Endothelial cell of umbilical vein (primary cell): ENCODE data around the gene CSNK1D. TPM values are rescaled to one million over a fixed set of nuclear protein-coding genes. Genes with fewer than 3 reads are reported as not detected.
A peak's percentile ranks its signal among the peaks of the same experiment; 100 is the strongest.

Source experiments
- BruUV-seq: library from RNA; stranded (reverse); fragments of 400-500 nt; replicated peaks from 2 replicates; lab custom pipeline; 2021; lab: Mats Ljungman, UMichigan
- CTCF ChIA-PET: fragments of 300-600, 350-600 bp; sonication (Branson Sonifier 250); formaldehyde crosslinking; loops from one replicate; lab custom pipeline; 2021; ENCODE audit warnings: antibody characterized with exemption, inconsistent platforms; lab: Charles Lee
- POLR2A ChIA-PET: fragments of 300-600, 350-600 bp; sonication (Branson Sonifier 250); formaldehyde crosslinking; loops from one replicate; lab custom pipeline; 2021; ENCODE audit warnings: antibody characterized with exemption, inconsistent platforms; lab: Charles Lee
- DNase-seq: peaks from one replicate; pipeline ENCODE4 v3.0.0-alpha.2; 2011; ENCODE audit warnings: low read depth, low spot score
- FAIRE-seq: peaks from 2 replicates; lab custom pipeline; 2011; peaks lifted over from hg19 to GRCh38; lab: Jason Lieb, UNC
- H2AFZ ChIP-seq: 2 replicates; pipeline ENCODE4 v1.6.0; 2012; ENCODE audit warnings: low read depth, low read length, control low read depth, inconsistent platforms
- H3K27ac ChIP-seq: 2 replicates; pipeline ENCODE4 v1.5.1; 2011; ENCODE audit warnings: low read depth, mild to moderate bottlenecking, control low read depth, low read length, moderate library complexity; ENCODE audit not compliant: insufficient read depth
- H3K27me3 ChIP-seq, 2 experiments: 2 replicates each; pipeline versions ENCODE4 v1.6.0 to v1.6.1; 2011; ENCODE audit warnings: low read length in 2 of 2, mixed read lengths in 1 of 2; ENCODE audit not compliant: control insufficient read depth in 2 of 2, insufficient read depth in 2 of 2
- H3K36me3 ChIP-seq, 2 experiments: 2 replicates in 1 of 2; 3 replicates in 1 of 2; pipeline ENCODE4 v1.5.1; 2011; ENCODE audit warnings: low read length in 2 of 2, mild to moderate bottlenecking in 1 of 2, moderate library complexity in 1 of 2; ENCODE audit not compliant: control insufficient read depth in 2 of 2, insufficient read depth in 2 of 2; ENCODE audit errors: extremely low read depth in 1 of 2
- H3K4me1 ChIP-seq: 3 replicates; pipeline ENCODE4 v1.5.1; 2011; ENCODE audit warnings: mild to moderate bottlenecking, low read length; ENCODE audit not compliant: control insufficient read depth, insufficient read depth; ENCODE audit errors: extremely low read depth
- H3K4me2 ChIP-seq: 2 replicates; pipeline ENCODE4 v1.6.1; 2011; ENCODE audit warnings: low read length, control low read depth, mixed read lengths; ENCODE audit not compliant: insufficient read depth
- H3K4me3 ChIP-seq, 3 experiments: fragments of 200-600 bp in 1 of 3; sonication (generic), shearing (Covaris generic) in 1 of 3; replicated peaks in 1 of 3; 2 replicates each; pipeline ENCODE4 v1.5.1; 2011 to 2016; ENCODE audit warnings: control low read depth in 3 of 3, low read length in 3 of 3, mild to moderate bottlenecking in 2 of 3, inconsistent platforms in 1 of 3, low read depth in 1 of 3, moderate library complexity in 1 of 3; ENCODE audit not compliant: insufficient read depth in 1 of 3
- H3K79me2 ChIP-seq: 2 replicates; pipeline ENCODE4 v1.6.0; 2012; ENCODE audit warnings: low read length, inconsistent platforms; ENCODE audit not compliant: control insufficient read depth, insufficient read depth
- H3K9ac ChIP-seq: replicated peaks from 2 replicates; pipeline ENCODE3; 2011; ENCODE audit warnings: low read length, control low read depth; ENCODE audit not compliant: insufficient read depth; ENCODE audit errors: extremely low read depth
- H3K9me1 ChIP-seq: replicated peaks from 3 replicates; pipeline ENCODE4 v1.6.0; 2011; ENCODE audit warnings: mild to moderate bottlenecking, low read length; ENCODE audit not compliant: control insufficient read depth, insufficient read depth; ENCODE audit errors: extremely low read depth
- H3K9me3 ChIP-seq: replicated peaks from 2 replicates; pipeline ENCODE4 v1.5.1; 2012; ENCODE audit warnings: low read length, inconsistent platforms; ENCODE audit not compliant: control insufficient read depth, insufficient read depth
- H4K20me1 ChIP-seq: replicated peaks from 2 replicates; pipeline ENCODE3; 2011; ENCODE audit warnings: mild to moderate bottlenecking, low read length; ENCODE audit not compliant: control insufficient read depth, insufficient read depth; ENCODE audit errors: extremely low read depth
- CTCF ChIP-seq, 2 donors: IDR thresholded peaks; 1 replicate in 1 of 2; 2 replicates in 1 of 2; pipeline ENCODE4 v1.5.1; 2011; ENCODE audit warnings: low read length in 2 of 2, mild to moderate bottlenecking in 2 of 2, moderate library complexity in 2 of 2, control low read depth in 1 of 2, inconsistent platforms in 1 of 2, low read depth in 1 of 2; ENCODE audit not compliant: insufficient read depth in 1 of 2; ENCODE audit errors: extremely low read depth in 1 of 2
- EZH2 ChIP-seq: IDR thresholded peaks from 2 replicates; pipeline ENCODE4 v1.6.1; 2012; ENCODE audit warnings: borderline replicate concordance, low read depth, mild to moderate bottlenecking, moderate library complexity, low read length, inconsistent platforms; ENCODE audit not compliant: severe bottlenecking
- FOS ChIP-seq: IDR thresholded peaks from 2 replicates; pipeline ENCODE4 v1.6.1; 2011; ENCODE audit warnings: mild to moderate bottlenecking, low read length, moderate library complexity, borderline replicate concordance; ENCODE audit not compliant: insufficient read depth
- GATA2 ChIP-seq: IDR thresholded peaks from 2 replicates; pipeline ENCODE4 v1.7.0; 2011; ENCODE audit warnings: low read depth, mild to moderate bottlenecking, moderate library complexity, mixed read lengths, low read length; ENCODE audit not compliant: insufficient read length, insufficient read depth
- JUN ChIP-seq: IDR thresholded peaks from 2 replicates; pipeline ENCODE4 v1.6.1; 2011; ENCODE audit warnings: borderline replicate concordance, low read depth; ENCODE audit not compliant: insufficient read length, insufficient read depth
- MAX ChIP-seq: IDR thresholded peaks from 2 replicates; pipeline ENCODE4 v1.6.1; 2011; ENCODE audit not compliant: insufficient read depth, insufficient read length
- MYC ChIP-seq: IDR thresholded peaks from one replicate; pipeline ENCODE4 v1.6.1; 2011; ENCODE audit warnings: mild to moderate bottlenecking, low read depth, low read length
- POLR2A ChIP-seq: IDR thresholded peaks from 2 replicates; pipeline ENCODE4 v1.6.1; 2012; ENCODE audit warnings: low read depth, mild to moderate bottlenecking, control low read depth, low read length
- POLR2AphosphoS5 ChIP-seq: IDR thresholded peaks from 2 replicates; pipeline ENCODE4 v1.6.1; 2012; ENCODE audit warnings: low read depth, mild to moderate bottlenecking, control low read depth, low read length, moderate library complexity; ENCODE audit not compliant: insufficient read depth
- dilution Hi-C: fragments of 300-500 bp; cut with MboI; formaldehyde crosslinking; loops from one replicate; pipeline ENCODE4 v1.15.0; 2019; ENCODE audit warnings: low sequenced_read_pairs; ENCODE audit not compliant: extremely low pct_ligation_motif_present
- intact Hi-C: fragments of 100-400 bp; cut with micrococcal nuclease; formaldehyde crosslinking; loops from one replicate; pipeline ENCODE4 v1.10.0; 2022
- polyA plus RNA-seq, 4 experiments: library from polyadenylated mRNA; depleted of rRNA in 3 of 4; stranded (reverse) in 3 of 4; unstranded in 1 of 4; fragments of >200 nt; gene quantifications; 2 replicates each; pipeline versions ENCODE4 v1.2.1 to v1.2.3, GENCODE V29; 2011 to 2012; ENCODE audit warnings: missing spikeins in 1 of 4
- total RNA-seq: library from RNA; stranded (reverse); gene quantifications from 2 replicates; pipeline ENCODE4 v1.2.3, GENCODE V29; 2021

Gene CSNK1D
- total and polyA plus RNA-seq, 2 donors (not counting 3 experiments of a cell fraction or from before 2014, with no cell fraction given): 127 to 155 TPM

- dilution Hi-C loops: no loop called here
Measured at GRCh38 chr17:82228278-82228841, 45.1 kb downstream of the CSNK1D start.

GRCh38 chr17:82227629-82228277 lies 45.7 kb downstream of the CSNK1D start:
- Histone ChIP-seq H3K4me1 (peaks cover 21% of the 10 kb centered on the region), H3K9ac (peak overlapping the region; percentile 60), H3K79me2 (peaks cover 37% of the 10 kb centered on the region), H3K4me2 (no peak overlapping the region), H3K27ac (peak overlapping the region; percentile 53), H4K20me1 (no peaks in the 10 kb centered on the region), H3K9me3 (no peaks in the 10 kb centered on the region), H3K9me1 (no peaks in the 10 kb centered on the region), H3K4me3 (peak overlapping the region in 1 of 3 experiments; percentile 53), H3K27me3 (no peaks in the 10 kb centered on the region), H2AFZ (no peak overlapping the region), H3K36me3 (no peaks in the 10 kb centered on the region)
- CTCF ChIA-PET: no interaction called here
- dilution Hi-C loops (no loop called here), intact Hi-C loops (loop anchor here (5.0 kb wide), 1 partner anchor 130 kb away; the partner anchor contains the start of gene FASN)
- DNase-seq: no peak
- FAIRE-seq: no peak
- POLR2A ChIA-PET: no interaction called here
- no peak for TF ChIP-seq MYC
- TF ChIP-seq POLR2A: no peak
- no peak for TF ChIP-seq POLR2AphosphoS5
- TF ChIP-seq EZH2: no peak
- no peak for TF ChIP-seq CTCF (IDR thresholded peaks at IDR 0.05; ENCODE audit: extremely low read depth in 1 of 2, insufficient read depth in 1 of 2, low read depth in 1 of 2, low read length in 2 of 2)
- TF ChIP-seq FOS: no peak
- TF ChIP-seq MAX: no peak
- no peak for TF ChIP-seq JUN
- no TSS peak for BruUV-seq

More at GRCh38 chr17:82228278-82228841, 45.1 kb downstream of the CSNK1D start:
- peaks cover 21% of the 10 kb centered on the region for H3K4me1 ChIP-seq
- H3K9me1 ChIP-seq: no peaks in the 10 kb centered on the region
- no peaks in the 10 kb centered on the region for H3K9me3 ChIP-seq
- peak overlapping the region; percentile 41 for H3K4me2 ChIP-seq
- no peaks in the 10 kb centered on the region for H4K20me1 ChIP-seq
- intact Hi-C loops: loop anchor here (5.0 kb wide), 1 partner anchor 131 kb away; the partner anchor contains the start of gene FASN
- FAIRE-seq: peak; percentile 60
- H3K36me3 ChIP-seq: no peaks in the 10 kb centered on the region
- DNase-seq: peak; percentile 31
- CTCF ChIA-PET: interaction anchor here (1.2 to 8.8 kb wide), 4 partner anchors 7 to 23 kb away, joined by 3 to 104 read pairs (median 6); no protein-coding TSS in a partner anchor
- no peaks in the 10 kb centered on the region for H3K27me3 ChIP-seq
- TSS peak; percentile 45 for BruUV-seq
- H2AFZ ChIP-seq: peak overlapping the region; percentile 70
- peaks cover 43% of the 10 kb centered on the region for H3K79me2 ChIP-seq
- peak overlapping the region; percentile 60 for H3K9ac ChIP-seq
- no peak for TF ChIP-seq FOS
- TF ChIP-seq GATA2: no peak
- TF ChIP-seq EZH2: no peak
- TF ChIP-seq POLR2AphosphoS5: no peak
- peak overlapping the region; percentile 53 for H3K27ac ChIP-seq
- H3K4me3 ChIP-seq: peak overlapping the region; percentile 16 to 53 (median 36)
- POLR2A ChIA-PET: interaction anchor here (0.8 to 1.6 kb wide), 3 partner anchors 8 to 23 kb away, joined by 3 to 7 read pairs (median 6); no protein-coding TSS in a partner anchor
